ENCODE measurements around the gene AMBRA1. TPM values are rescaled to one million over a fixed set of nuclear protein-coding genes. Genes with fewer than 3 reads are reported as not detected.

The AMBRA1 gene
- total RNA-seq, 1 donor from 2014 or later: 38.5 TPM

GRCh38 chr11:46450846-46451477 lies 142.9 kb downstream of the AMBRA1 start:
- intact Hi-C loops (cut with micrococcal nuclease): no loop called here

GRCh38 chr11:46447544-46447943 lies 146.3 kb downstream of the AMBRA1 start:
- intact Hi-C loops (cut with micrococcal nuclease): no loop called here

GRCh38 chr11:46445920-46446771 lies 147.7 kb downstream of the AMBRA1 start:
- intact Hi-C loops (cut with micrococcal nuclease): no loop called here

- intact Hi-C loops (cut with micrococcal nuclease): no loop called here
Observed at GRCh38 chr11:46445192-46445919, 148.5 kb downstream of the AMBRA1 start.

- intact Hi-C loops (cut with micrococcal nuclease): no loop called here
Observed at GRCh38 chr11:46444305-46444704, 149.5 kb downstream of the AMBRA1 start.

GRCh38 chr11:46438211-46438610 lies 155.6 kb downstream of the AMBRA1 start:
- intact Hi-C loops (cut with micrococcal nuclease): no loop called here

- intact Hi-C loops (cut with micrococcal nuclease): no loop called here
Observed at GRCh38 chr11:46437122-46437689, 156.6 kb downstream of the AMBRA1 start.

GRCh38 chr11:46436113-46436512 lies 157.7 kb downstream of the AMBRA1 start:
- intact Hi-C loops (cut with micrococcal nuclease): no loop called here

GRCh38 chr11:46435679-46436078 lies 158.1 kb downstream of the AMBRA1 start:
- intact Hi-C loops (cut with micrococcal nuclease): no loop called here

- intact Hi-C loops (cut with micrococcal nuclease): no loop called here
Observed at GRCh38 chr11:46431211-46431610, 162.6 kb downstream of the AMBRA1 start.

- intact Hi-C loops (cut with micrococcal nuclease): no loop called here
Observed at GRCh38 chr11:46429717-46430116, 164.1 kb downstream of the AMBRA1 start.

- intact Hi-C loops (cut with micrococcal nuclease): no loop called here
Observed at GRCh38 chr11:46427364-46427763, 166.5 kb downstream of the AMBRA1 start.

GRCh38 chr11:46426233-46426991 lies 167.4 kb downstream of the AMBRA1 start:
- intact Hi-C loops (cut with micrococcal nuclease): no loop called here

- intact Hi-C loops (cut with micrococcal nuclease): no loop called here
Observed at GRCh38 chr11:46422588-46422987, 171.2 kb downstream of the AMBRA1 start.

GRCh38 chr11:46421257-46421880 lies 172.5 kb downstream of the AMBRA1 start:
- intact Hi-C loops (cut with micrococcal nuclease): no loop called here

- intact Hi-C loops (cut with micrococcal nuclease): no loop called here
Observed at GRCh38 chr11:46420513-46420912, 173.3 kb downstream of the AMBRA1 start.

GRCh38 chr11:46418751-46419150 lies 175.1 kb downstream of the AMBRA1 start:
- intact Hi-C loops (cut with micrococcal nuclease): no loop called here

GRCh38 chr11:46417711-46418110 lies 176.1 kb downstream of the AMBRA1 start:
- intact Hi-C loops (cut with micrococcal nuclease): no loop called here

- intact Hi-C loops (cut with micrococcal nuclease): no loop called here
Observed at GRCh38 chr11:46414879-46415278, 178.9 kb downstream of the AMBRA1 start.

- intact Hi-C loops (cut with micrococcal nuclease): no loop called here
Observed at GRCh38 chr11:46414466-46414796, 179.4 kb downstream of the AMBRA1 start.

All from T-helper 2 cell treated with Interferon-gamma antibody and Interleukin-4, amounts not matched to agents 100 ng/mL and 5 ng/mL, for 36 hours (primary cell).